A673 (cell line): Measurements from ENCODE around the gene XPO6. TPM values are rescaled to one million over a fixed set of nuclear protein-coding genes. Genes with fewer than 3 reads are reported as not detected.

Experiments used
- BruUV-seq: library from RNA; stranded (reverse); fragments of 400-500 nt; replicated peaks from 2 replicates; lab custom pipeline; 2021; lab: Mats Ljungman, UMichigan
- CTCF ChIA-PET: fragments of 300-600 bp; sonication (Branson Sonifier 250); formaldehyde crosslinking; loops from one replicate; lab custom pipeline; 2022; ENCODE audit warnings: antibody characterized with exemption; lab: Charles Lee
- POLR2A ChIA-PET: fragments of 300-600 bp; sonication (Branson Sonifier 250); formaldehyde crosslinking; loops from one replicate; lab custom pipeline; 2022; ENCODE audit warnings: antibody characterized with exemption; ENCODE audit not compliant: low non-redundant PET; lab: Charles Lee
- DNase-seq: peaks from one replicate; pipeline ENCODE4 v3.0.0-alpha.2; 2015; ENCODE audit warnings: low spot score
- H3K27ac ChIP-seq: fragments of 200-600 bp; sonication (generic); 2 replicates; pipeline ENCODE4 v1.5.1; 2016; ENCODE audit warnings: mixed run types, low read depth, mild to moderate bottlenecking, mixed read lengths, antibody characterized with exemption, low read length; ENCODE audit not compliant: poor library complexity, severe bottlenecking
- H3K27me3 ChIP-seq: fragments of 200-600 bp; sonication (generic); replicated peaks from 2 replicates; pipeline ENCODE4 v1.6.1; 2017; ENCODE audit warnings: mixed run types, low read depth, mild to moderate bottlenecking, mixed read lengths, antibody characterized with exemption, low read length; ENCODE audit not compliant: insufficient read depth, poor library complexity
- H3K36me3 ChIP-seq: fragments of 200-600 bp; sonication (generic); 2 replicates; pipeline ENCODE4 v1.6.1; 2016; ENCODE audit warnings: mixed run types, mild to moderate bottlenecking, mixed read lengths, antibody characterized with exemption, low read length; ENCODE audit not compliant: insufficient read depth, poor library complexity, severe bottlenecking
- H3K4me1 ChIP-seq: fragments of 200-600 bp; sonication (generic); 2 replicates; pipeline ENCODE4 v1.6.1; 2017; ENCODE audit warnings: mixed run types, mild to moderate bottlenecking, mixed read lengths, antibody characterized with exemption, low read length; ENCODE audit not compliant: insufficient read depth, poor library complexity, severe bottlenecking
- H3K4me3 ChIP-seq: fragments of 200-600 bp; sonication (generic); 2 replicates; pipeline ENCODE4 v1.5.1; 2016; ENCODE audit warnings: low read depth, mixed run types, mild to moderate bottlenecking, mixed read lengths, low read length; ENCODE audit not compliant: poor library complexity, severe bottlenecking
- H3K9me3 ChIP-seq: fragments of 200-600 bp; sonication (generic); 2 replicates; pipeline ENCODE4 v1.6.1; 2016; ENCODE audit warnings: mixed run types, low read depth, mild to moderate bottlenecking, mixed read lengths, antibody characterized with exemption, low read length; ENCODE audit not compliant: poor library complexity, severe bottlenecking
- EZH2 ChIP-seq: fragments of 200-600 bp; sonication (generic); IDR thresholded peaks from 2 replicates; pipeline ENCODE4 v1.6.1; 2017; ENCODE audit warnings: borderline replicate concordance, low read depth, mild to moderate bottlenecking, mixed read lengths, antibody characterized with exemption, low read length; ENCODE audit not compliant: poor library complexity, severe bottlenecking
- intact Hi-C: fragments of 100-400 bp; cut with micrococcal nuclease; formaldehyde crosslinking; loops from one replicate; pipeline ENCODE4 v1.10.0; 2022; ENCODE audit not compliant: unreplicated experiment
- total RNA-seq: library from RNA; stranded (reverse); gene quantifications from 2 replicates; pipeline ENCODE4 v1.2.3, GENCODE V29; 2021
- TF ChIP-seq, protein P1 (sequence below): fragments of 300-800, 200-600 bp; sonication (generic); conservative IDR thresholded peaks from 2 replicates; pipeline ENCODE4 v1.5.1; 2017; ENCODE audit warnings: low read depth, mild to moderate bottlenecking, antibody characterized with exemption, low read length, moderate library complexity, mixed read lengths

Gene XPO6
- total RNA-seq, 1 experiment from 2014 or later: 155 TPM

DNA sequence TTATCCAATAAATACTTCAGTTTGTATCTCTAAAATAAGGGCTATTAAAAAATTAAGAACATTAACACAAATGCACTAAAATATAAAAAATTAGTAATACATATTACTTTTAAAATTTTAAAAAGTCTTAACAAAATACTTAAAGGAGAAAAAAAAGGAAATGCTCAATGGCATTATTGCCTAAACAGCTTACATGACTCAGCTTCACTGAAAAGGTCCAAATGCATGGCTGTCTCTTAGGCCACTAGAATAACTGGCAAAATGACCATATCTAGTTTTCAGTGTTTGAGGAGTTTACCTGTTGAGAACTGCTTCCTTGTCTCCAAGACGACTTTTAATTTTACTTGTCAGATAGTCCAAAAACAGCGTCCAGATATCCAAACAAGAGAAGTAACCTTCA is 66.0 kb downstream of the XPO6 start:
- H3K4me1 ChIP-seq: peaks cover 39% of the 10 kb centered on the region
- TF ChIP-seq EZH2: no peak
- TF ChIP-seq, protein P1, sequence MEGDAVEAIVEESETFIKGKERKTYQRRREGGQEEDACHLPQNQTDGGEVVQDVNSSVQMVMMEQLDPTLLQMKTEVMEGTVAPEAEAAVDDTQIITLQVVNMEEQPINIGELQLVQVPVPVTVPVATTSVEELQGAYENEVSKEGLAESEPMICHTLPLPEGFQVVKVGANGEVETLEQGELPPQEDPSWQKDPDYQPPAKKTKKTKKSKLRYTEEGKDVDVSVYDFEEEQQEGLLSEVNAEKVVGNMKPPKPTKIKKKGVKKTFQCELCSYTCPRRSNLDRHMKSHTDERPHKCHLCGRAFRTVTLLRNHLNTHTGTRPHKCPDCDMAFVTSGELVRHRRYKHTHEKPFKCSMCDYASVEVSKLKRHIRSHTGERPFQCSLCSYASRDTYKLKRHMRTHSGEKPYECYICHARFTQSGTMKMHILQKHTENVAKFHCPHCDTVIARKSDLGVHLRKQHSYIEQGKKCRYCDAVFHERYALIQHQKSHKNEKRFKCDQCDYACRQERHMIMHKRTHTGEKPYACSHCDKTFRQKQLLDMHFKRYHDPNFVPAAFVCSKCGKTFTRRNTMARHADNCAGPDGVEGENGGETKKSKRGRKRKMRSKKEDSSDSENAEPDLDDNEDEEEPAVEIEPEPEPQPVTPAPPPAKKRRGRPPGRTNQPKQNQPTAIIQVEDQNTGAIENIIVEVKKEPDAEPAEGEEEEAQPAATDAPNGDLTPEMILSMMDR: no peak
- H3K36me3 ChIP-seq: peaks cover 43% of the 10 kb centered on the region
- ChIA-PET POLR2A (no interaction called here), CTCF (no interaction called here)
- intact Hi-C loops: no loop called here
- H3K27me3 ChIP-seq: no peaks in the 10 kb centered on the region
- no peaks in the 10 kb centered on the region for H3K9me3 ChIP-seq
- no peak for DNase-seq
- peak overlapping the region; percentile 2 for H3K27ac ChIP-seq
- no TSS peak for BruUV-seq
- H3K4me3 ChIP-seq: no peak overlapping the region

DNA sequence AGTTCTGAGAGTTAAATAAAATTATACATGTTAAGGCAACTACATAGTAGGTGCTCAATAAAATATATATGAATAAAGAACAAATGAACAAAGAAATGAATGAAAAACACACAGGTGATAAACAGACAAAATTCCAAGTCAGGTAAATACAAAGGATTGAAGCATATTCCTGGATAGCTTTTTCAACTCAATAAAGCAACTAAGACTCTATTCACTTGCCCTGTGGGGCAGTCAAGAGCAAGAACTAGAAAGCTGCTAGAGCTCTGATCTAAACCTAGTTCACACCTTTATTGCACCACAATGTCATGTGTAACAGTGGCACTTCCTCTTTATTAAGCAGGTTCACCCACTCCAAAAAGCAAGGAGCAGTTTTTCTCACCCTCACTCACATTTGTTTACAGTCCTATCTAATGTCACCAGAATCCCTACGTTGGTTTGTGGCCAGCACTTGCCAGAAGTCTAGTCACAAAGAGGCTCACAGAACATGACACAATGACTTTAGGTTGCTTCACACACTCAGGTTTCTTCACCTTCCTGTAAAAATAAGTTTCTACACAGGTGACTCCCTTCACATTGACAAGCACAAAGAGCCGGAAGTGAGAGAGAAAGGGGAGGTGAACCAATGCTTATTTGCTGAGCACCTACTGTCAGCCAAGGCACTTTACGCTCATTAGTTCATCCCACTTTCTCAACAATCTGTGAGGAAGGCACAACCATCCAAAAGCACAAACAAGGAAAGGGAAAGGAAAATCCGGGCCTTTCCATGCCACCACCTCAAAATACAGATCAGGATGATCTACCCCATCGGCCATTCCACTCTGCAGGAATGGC is 70.8 kb downstream of the XPO6 start:
- Histone ChIP-seq H3K9me3 (no peaks in the 10 kb centered on the region), H3K4me1 (peaks cover 42% of the 10 kb centered on the region), H3K27me3 (no peaks in the 10 kb centered on the region), H3K27ac (peak overlapping the region; percentile 91), H3K36me3 (peaks cover 20% of the 10 kb centered on the region), H3K4me3 (peak overlapping the region; percentile 18)
- POLR2A ChIA-PET: interaction anchor here (0.5 kb wide), 1 partner anchor 55 kb away, joined by 3 read pairs; no protein-coding TSS in a partner anchor
- no peak for DNase-seq
- TF ChIP-seq, protein P1: no peak
- no peak for TF ChIP-seq EZH2
- CTCF ChIA-PET: no interaction called here
- BruUV-seq: TSS peak; percentile 42
- intact Hi-C loops: loop anchor here (5.0 kb wide), 1 partner anchor 71 kb away; the partner anchor contains the start of gene XPO6

DNA sequence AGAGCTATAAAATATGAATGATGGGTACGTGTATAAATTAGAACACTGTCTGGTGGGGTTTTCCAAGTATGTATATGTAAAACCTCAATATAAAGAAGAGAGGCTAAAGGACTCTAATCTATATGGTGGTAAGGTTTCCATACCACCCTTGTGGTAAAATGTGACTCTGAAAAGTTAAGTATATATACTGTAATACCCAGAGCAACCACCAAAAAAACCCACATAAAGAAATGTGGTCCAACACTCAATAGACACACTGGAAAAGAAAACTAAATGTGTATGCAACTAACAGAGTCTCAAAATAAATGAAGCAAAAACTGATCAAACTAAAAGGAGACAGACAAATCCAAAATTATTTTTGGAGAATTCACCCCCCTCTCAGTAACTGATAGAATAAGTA is 72.2 kb downstream of the XPO6 start:
- no peak overlapping the region for H3K4me3 ChIP-seq
- ChIA-PET CTCF (no interaction called here), POLR2A (no interaction called here)
- no peak for TF ChIP-seq EZH2
- TF ChIP-seq, protein P1: no peak
- no peaks in the 10 kb centered on the region for H3K27me3 ChIP-seq
- no TSS peak for BruUV-seq
- no peak overlapping the region for H3K27ac ChIP-seq
- intact Hi-C loops: no loop called here
- peaks cover 34% of the 10 kb centered on the region for H3K4me1 ChIP-seq
- DNase-seq: no peak
- H3K36me3 ChIP-seq: peaks cover 33% of the 10 kb centered on the region
- H3K9me3 ChIP-seq: no peaks in the 10 kb centered on the region
